ENCODE results near the gene UXS1. TPM values are rescaled to one million over a fixed set of nuclear protein-coding genes. Genes with fewer than 3 reads are reported as not detected.

UXS1 gene
- total RNA-seq, 1 experiment from 2014 or later, result 46.3 TPM

DNA sequence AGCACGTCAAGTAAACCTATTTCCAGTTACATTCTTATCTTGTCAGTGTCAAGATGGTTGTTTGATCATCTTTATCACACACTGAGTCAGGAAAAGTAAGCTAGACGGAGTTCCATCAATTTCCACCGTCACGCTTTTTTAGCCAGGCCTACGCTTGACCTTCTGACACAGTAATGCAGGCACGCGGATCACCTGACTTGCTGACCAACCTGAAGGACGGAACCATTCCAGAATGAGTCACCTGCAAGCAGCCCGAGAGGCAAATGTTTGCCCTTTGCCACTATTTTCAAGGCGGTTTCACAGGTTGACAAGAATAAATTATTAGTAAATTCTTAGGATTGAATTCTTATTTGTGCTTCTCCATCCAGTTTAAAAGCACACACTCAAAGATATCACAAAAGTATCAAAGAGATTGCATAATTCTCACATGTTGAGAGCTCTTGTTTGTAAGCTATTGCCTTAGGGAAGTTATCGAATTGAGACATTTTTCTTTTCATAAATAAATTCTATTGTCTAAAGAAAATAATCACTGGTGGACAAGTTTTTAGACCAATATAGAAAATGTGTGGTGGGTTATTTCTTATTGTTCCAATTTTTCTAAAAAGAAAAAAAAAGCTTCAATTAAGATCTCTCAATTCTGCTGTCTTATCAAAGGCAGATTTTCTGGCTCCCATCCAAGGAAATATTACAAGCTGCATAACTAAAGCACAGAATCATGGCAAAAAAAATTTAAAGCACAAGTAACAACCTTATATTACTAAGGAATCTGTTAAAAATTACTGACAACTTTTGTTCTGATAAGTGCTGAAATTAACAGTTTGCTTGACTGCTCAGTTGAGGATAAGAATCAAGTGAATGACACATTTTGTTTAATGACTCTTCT, 31.9 kb downstream of the UXS1 start:
- no peak overlapping the region; the same call in 1 of the 2 replicates for H3K14ac ChIP-seq (ENCODE audit: insufficient read depth, low read length)
- no peak overlapping the region for H3K56ac ChIP-seq (ENCODE audit: insufficient read length, low read depth, low read length)
- H4K8ac ChIP-seq (replicated peaks; ENCODE audit: insufficient read length, low read depth, low read length), result no peak overlapping the region
- WGBS (ENCODE audit: extremely low coverage, insufficient read length, low lambda C conversion rate), result no CpG with 5 or more reads among the region's 11 CpGs
- H4K5ac ChIP-seq (ENCODE audit: insufficient read length, low read depth, low read length), result no peak overlapping the region
- H3K4me1 ChIP-seq (ENCODE audit: insufficient read depth, low read length), result peaks cover 14% of the 10 kb centered on the region; the same call in 1 of the 2 replicates
- H3K4me3 Mint-ChIP-seq, result no peak overlapping the region
- peaks cover 11 to 48% (median 46%) of the 10 kb centered on the region in 3 experiments; a peak in 6 of 7 replicates for H3K36me3 Mint-ChIP-seq (ENCODE audit: insufficient read depth in 1 of 3, low read depth in 3 of 3)
- no peak overlapping the region for H2BK12ac ChIP-seq (ENCODE audit: insufficient read length, low read depth, low read length)
- no peaks in the 10 kb centered on the region for H4K20me1 ChIP-seq (ENCODE audit: control insufficient read depth, insufficient read depth, insufficient read length)
- H3K27ac ChIP-seq (ENCODE audit: insufficient read length, low read depth, low read length), result no peak overlapping the region
- TF ChIP-seq CTCF (conservative IDR thresholded peaks at IDR 0.05), result no peak
- H4K91ac ChIP-seq (ENCODE audit: insufficient read length, low read depth, low read length), result no peak overlapping the region
- H3K4me1 Mint-ChIP-seq, result peaks cover 46 to 53% of the 10 kb centered on the region in 2 experiments
- H3K18ac ChIP-seq (ENCODE audit: insufficient read length, low read depth, low read length), result no peak overlapping the region
- no peaks in the 10 kb centered on the region for H3K9me3 Mint-ChIP-seq
- H2BK20ac ChIP-seq (ENCODE audit: low read depth, low read length, poor library complexity, severe bottlenecking), result no peak overlapping the region
- H2AFZ ChIP-seq (ENCODE audit: low read length), result no peak overlapping the region
- H2AK5ac ChIP-seq (ENCODE audit: insufficient read length, low read length), result no peak overlapping the region
- H3K23ac ChIP-seq (ENCODE audit: insufficient read length, low read depth, low read length), result no peak overlapping the region
- H3T11ph ChIP-seq (ENCODE audit: low read length), result no peak overlapping the region
- no peaks in the 10 kb centered on the region for H3K9me3 ChIP-seq (ENCODE audit: control insufficient read depth, low read depth, low read length)
- no peak overlapping the region for H2BK120ac ChIP-seq (ENCODE audit: low read depth, low read length, poor library complexity, severe bottlenecking)
- no peak overlapping the region for H3K27ac Mint-ChIP-seq
- no peak overlapping the region for H2BK5ac ChIP-seq (ENCODE audit: insufficient read length, low read length)
- H3K79me2 ChIP-seq (ENCODE audit: insufficient read depth, low read length), result no peaks in the 10 kb centered on the region
- H3K9ac ChIP-seq (ENCODE audit: extremely low read depth, insufficient read length, low read length), result no peak overlapping the region
- no peak for DNase-seq
- no peak overlapping the region for H2BK15ac ChIP-seq (ENCODE audit: low read depth, low read length)
- no peaks in the 10 kb centered on the region for H3K79me1 ChIP-seq (ENCODE audit: insufficient read depth, low read depth, low read length, poor library complexity, severe bottlenecking)
- no peak overlapping the region for H3K4me2 ChIP-seq (ENCODE audit: insufficient read depth, insufficient read length, low read length)
- H3K23me2 ChIP-seq (ENCODE audit: insufficient read length, low read depth, low read length, poor library complexity, severe bottlenecking), result no peaks in the 10 kb centered on the region
- no peak overlapping the region for H3K4ac ChIP-seq (ENCODE audit: low read depth, low read length)
- no peaks in the 10 kb centered on the region for H3K27me3 Mint-ChIP-seq (ENCODE audit: low read depth)
- H3K27me3 ChIP-seq (ENCODE audit: insufficient read depth, low read length), result no peaks in the 10 kb centered on the region
